HepG2 (cell line): ENCODE results near the gene TMEM130. TPM values are rescaled to one million over a fixed set of nuclear protein-coding genes. Genes with fewer than 3 reads are reported as not detected.

Experiments used
- ATAC-seq: fragments of 200-7000 bp; cut with Tn5 transposase; 3 replicates; pipeline ENCODE4 v1.9.1; 2020; ENCODE audit warnings: mild to moderate bottlenecking, moderate library complexity
- BruUV-seq: library from RNA; stranded (reverse); fragments of 400-500 nt; replicated peaks from 2 replicates; lab custom pipeline; 2021; lab: Mats Ljungman, UMichigan
- CTCF ChIA-PET: fragments of 300-600 bp; formaldehyde crosslinking; extraction: SDS; loops from one replicate; lab custom pipeline; 2021; ENCODE audit warnings: low total read pairs, inconsistent platforms, low intra/inter-chr PET ratio; lab: Yijun Ruan, JAX
- POLR2A ChIA-PET: fragments of 350-600 bp; sonication (Branson Sonifier 250); formaldehyde crosslinking; loops from one replicate; lab custom pipeline; 2020; ENCODE audit warnings: antibody characterized with exemption, inconsistent platforms; lab: Yijun Ruan, JAX
- DNase-seq: peaks from one replicate; pipeline ENCODE4 v3.0.0-alpha.2; 2015; ENCODE audit warnings: low spot score
- FAIRE-seq: peaks from 3 replicates; lab custom pipeline; 2011; peaks lifted over from hg19 to GRCh38; lab: Jason Lieb, UNC
- H2AFZ ChIP-seq: one replicate; pipeline ENCODE4 v1.6.1; 2011; ENCODE audit warnings: low read length, inconsistent platforms
- H3K27ac ChIP-seq: fragments of 300-600 bp; 3 replicates; pipeline ENCODE4 v1.8.0; 2011; ENCODE audit warnings: mixed run types, mild to moderate bottlenecking, mixed read lengths, low read length, inconsistent platforms; ENCODE audit not compliant: insufficient read depth; ENCODE audit errors: extremely low read length
- H3K27me3 ChIP-seq, 2 experiments: fragments of 200-600 bp in 1 of 2; 2 replicates in 1 of 2; 3 replicates in 1 of 2; pipeline versions ENCODE4 v1.6.0 to v1.8.0; 2011; ENCODE audit warnings: low read length in 2 of 2, mild to moderate bottlenecking in 2 of 2, moderate library complexity in 2 of 2, inconsistent platforms in 1 of 2; ENCODE audit not compliant: insufficient read depth in 2 of 2, control insufficient read depth in 1 of 2
- H3K36me3 ChIP-seq, 2 experiments: fragments of 200-600 bp in 1 of 2; replicated peaks in 1 of 2; 2 replicates in 1 of 2; 3 replicates in 1 of 2; pipeline versions ENCODE4 v1.5.1 to v1.8.0; 2011; ENCODE audit warnings: low read length in 2 of 2, inconsistent platforms in 1 of 2; ENCODE audit not compliant: insufficient read depth in 2 of 2, control insufficient read depth in 1 of 2
- H3K4me1 ChIP-seq: 2 replicates; pipeline ENCODE4 v1.5.1; 2012; ENCODE audit warnings: low read length, inconsistent platforms; ENCODE audit not compliant: insufficient read depth
- H3K4me2 ChIP-seq: 2 replicates; pipeline ENCODE4 v1.6.0; 2011; ENCODE audit warnings: low read depth, low read length, inconsistent platforms
- H3K4me3 ChIP-seq, 3 experiments: fragments of 200-600 bp in 1 of 3; sonication (generic), shearing (Covaris generic) in 1 of 3; replicated peaks in 1 of 3; 2 replicates each; pipeline ENCODE4 v1.5.1; 2011 to 2016; ENCODE audit warnings: low read length in 3 of 3, inconsistent platforms in 2 of 3, low read depth in 2 of 3, mild to moderate bottlenecking in 2 of 3, control low read depth in 1 of 3, mixed read lengths in 1 of 3; ENCODE audit not compliant: insufficient read depth in 1 of 3
- H3K79me2 ChIP-seq: one replicate; pipeline ENCODE4 v1.6.1; 2011; ENCODE audit warnings: low read length, inconsistent platforms; ENCODE audit not compliant: insufficient read depth
- H3K9ac ChIP-seq: 2 replicates; pipeline ENCODE4 v1.6.0; 2011; ENCODE audit warnings: mild to moderate bottlenecking, low read depth, low read length, inconsistent platforms; ENCODE audit not compliant: insufficient read depth
- H3K9me3 ChIP-seq: 2 replicates; pipeline ENCODE4 v1.5.1; 2012; ENCODE audit warnings: mild to moderate bottlenecking, low read length
- H4K20me1 ChIP-seq: 2 replicates; pipeline ENCODE4 v1.6.0; 2011; ENCODE audit warnings: inconsistent platforms, mild to moderate bottlenecking, low read length, moderate library complexity; ENCODE audit not compliant: insufficient read depth
- CTCF ChIP-seq: sonication (generic); formaldehyde crosslinking; IDR thresholded peaks from 2 replicates; pipeline ENCODE4 v1.5.0; 2020; ENCODE audit warnings: mild to moderate bottlenecking, missing genetic modification reagents, moderate library complexity
- HCFC1 ChIP-seq: fragments of 150-350 bp; IDR thresholded peaks from 2 replicates; pipeline ENCODE4 v1.6.1; 2014; ENCODE audit warnings: low read depth, low read length
- KLF12 ChIP-seq: sonication (generic); formaldehyde crosslinking; IDR thresholded peaks from 2 replicates; pipeline ENCODE4 v1.4.0; 2020; ENCODE audit warnings: missing genetic modification reagents, borderline replicate concordance
- NFRKB ChIP-seq: fragments of 450-650 bp; IDR thresholded peaks from 2 replicates; pipeline ENCODE4 v1.6.1; 2017
- PHF8 ChIP-seq: sonication (generic); formaldehyde crosslinking; IDR thresholded peaks from 2 replicates; pipeline ENCODE4 v1.5.0; 2020; ENCODE audit warnings: missing genetic modification reagents
- PTBP1 ChIP-seq: fragments of 200-400 bp; formaldehyde crosslinking; IDR thresholded peaks from 2 replicates; pipeline ENCODE4 v1.6.1; 2018; ENCODE audit warnings: low read length, low read depth; ENCODE audit not compliant: poor library complexity, severe bottlenecking
- RARG ChIP-seq: sonication (generic); formaldehyde crosslinking; IDR thresholded peaks from 2 replicates; pipeline ENCODE4 v1.4.0; 2020; ENCODE audit warnings: low read depth, mild to moderate bottlenecking, missing genetic modification reagents
- SP5 ChIP-seq: IDR thresholded peaks from 2 replicates; pipeline ENCODE4 v1.6.1; 2016; ENCODE audit warnings: low read depth, borderline replicate concordance
- TAF1 ChIP-seq: sonication (generic); formaldehyde crosslinking; IDR thresholded peaks from 2 replicates; pipeline ENCODE4 v1.4.0; 2020; ENCODE audit warnings: missing genetic modification reagents
- ZNF234 ChIP-seq: sonication (generic); formaldehyde crosslinking; conservative IDR thresholded peaks from 2 replicates; pipeline ENCODE4 v1.5.1; 2020; ENCODE audit warnings: mild to moderate bottlenecking, missing genetic modification reagents
- ZNF24 ChIP-seq: fragments of 450-650 bp; IDR thresholded peaks from 2 replicates; pipeline ENCODE4 v1.6.1; 2017; ENCODE audit warnings: antibody characterized with exemption, mild to moderate bottlenecking
- ZNF333 ChIP-seq: sonication (generic); formaldehyde crosslinking; IDR thresholded peaks from 2 replicates; pipeline ENCODE4 v1.4.0; 2020; ENCODE audit warnings: mild to moderate bottlenecking, missing genetic modification reagents, borderline replicate concordance
- ZNF510 ChIP-seq: sonication (generic); formaldehyde crosslinking; IDR thresholded peaks from 2 replicates; pipeline ENCODE4 v1.4.0; 2020; ENCODE audit warnings: low read depth, mild to moderate bottlenecking, missing genetic modification reagents
- ZNF674 ChIP-seq: sonication (generic); formaldehyde crosslinking; IDR thresholded peaks from 2 replicates; pipeline ENCODE4 v1.5.0; 2020; ENCODE audit warnings: low read depth, mild to moderate bottlenecking, missing genetic modification reagents
- ZNF850 ChIP-seq: sonication (generic); formaldehyde crosslinking; conservative IDR thresholded peaks from 2 replicates; pipeline ENCODE4 v1.9.0; 2021; ENCODE audit warnings: mild to moderate bottlenecking, missing genetic modification reagents
- WGBS: methylation state at CpG from one replicate; pipeline ENCODE4 v1.1.6; 2017; ENCODE audit warnings: low lambda C conversion rate; 5-methylcytosine and 5-hydroxymethylcytosine counted together
- in situ Hi-C: cut with HindIII; loops from 2 replicates; pipeline ENCODE4 v1.10.0; 2017; ENCODE audit warnings: low pct_unique_long_range_greater_than_20kb; ENCODE audit not compliant: extremely low pct_ligation_motif_present
- intact Hi-C: fragments of 100-400 bp; cut with micrococcal nuclease; formaldehyde crosslinking; loops from one replicate; pipeline ENCODE4 v1.10.0; 2022; ENCODE audit not compliant: unreplicated experiment
- polyA plus RNA-seq, 8 experiments: library from polyadenylated mRNA; depleted of rRNA in 3 of 8; stranded (reverse) in 7 of 8; unstranded in 1 of 8; fragments of >200 nt; fragmentation: Illumina TruSeq in 4 of 8; extraction: Trizol in 4 of 8; gene quantifications; 2 replicates each; pipeline versions ENCODE4 v1.2.1 to v1.2.3, GENCODE V29; 2011 to 2016; ENCODE audit warnings: low read depth in 4 of 8, missing spikeins in 1 of 8, mixed read lengths in 1 of 8; ENCODE audit not compliant: insufficient read depth in 1 of 8
- total RNA-seq, 5 experiments: library from RNA; depleted of rRNA; stranded (reverse); fragments of >200 nt; fragmentation: Illumina TruSeq; extraction: Trizol; gene quantifications; 2 replicates each; pipeline ENCODE4 v1.2.3, GENCODE V29; 2016; ENCODE audit warnings: low read depth in 1 of 5

The TMEM130 gene
- total and polyA plus RNA-seq, 2 of the 13 experiments (the other 11 are each of a cell fraction or from before 2014, with no cell fraction given) = not detected

GRCh38 chr7:98907570-98907969, 37.8 kb upstream of the TMEM130 start:
- in situ Hi-C loops = no loop called here
- Histone ChIP-seq H3K4me1 (no peaks in the 10 kb centered on the region), H3K9ac (no peak overlapping the region), H3K27ac (no peak overlapping the region), H3K9me3 (no peaks in the 10 kb centered on the region), H3K27me3 (no peaks in the 10 kb centered on the region), H2AFZ (no peak overlapping the region), H4K20me1 (no peaks in the 10 kb centered on the region), H3K4me2 (no peak overlapping the region), H3K4me3 (no peak overlapping the region), H3K36me3 (peaks cover 24 to 84% of the 10 kb centered on the region in 2 experiments), H3K79me2 (no peaks in the 10 kb centered on the region)
- DNase-seq = no peak
- BruUV-seq = no TSS peak
- intact Hi-C loops = no loop called here
- no peak for FAIRE-seq
- POLR2A ChIA-PET = no interaction called here
- TF ChIP-seq PTBP1 (no peak), RARG (CRISPR knock-in tag) (no peak), KLF12 (no peak), HCFC1 (no peak), TAF1 (CRISPR knock-in tag) (no peak), ZNF234 (CRISPR knock-in tag) (no peak), ZNF333 (CRISPR knock-in tag) (no peak), PHF8 (CRISPR knock-in tag) (no peak), ZNF674 (no peak), NFRKB (no peak), ZNF510 (CRISPR knock-in tag) (no peak), CTCF (CRISPR knock-in tag) (no peak), ZNF850 (CRISPR knock-in tag) (no peak), SP5 (CRISPR knock-in tag) (no peak), ZNF24 (no peak)
- WGBS = 95% methylated on average over 5 of the region's 5 CpGs
- ATAC-seq = peak; percentile 69
- CTCF ChIA-PET = no interaction called here
